HCT116 (cell line): ENCODE data around the gene TSPO. TPM values are rescaled to one million over a fixed set of nuclear protein-coding genes. Genes with fewer than 3 reads are reported as not detected.

Source experiments
- ATAC-seq: fragments of 200-7000 bp; cut with Tn5 transposase; 2 replicates; pipeline ENCODE4 v1.9.1; 2020; ENCODE audit warnings: mild to moderate bottlenecking, moderate library complexity
- BruUV-seq: library from RNA; stranded (reverse); fragments of 400-500 nt; replicated peaks from 2 replicates; lab custom pipeline; 2021; lab: Mats Ljungman, UMichigan
- CTCF ChIA-PET: fragments of 300-600 bp; sonication (Branson Sonifier 250); formaldehyde crosslinking; loops from one replicate; lab custom pipeline; 2021; ENCODE audit warnings: antibody characterized with exemption; lab: Charles Lee
- POLR2A ChIA-PET: fragments of 300-600, 350-600 bp; sonication (Branson Sonifier 250); formaldehyde crosslinking; loops from one replicate; lab custom pipeline; 2021; ENCODE audit warnings: antibody characterized with exemption; lab: Charles Lee
- RAD21 ChIA-PET, 2 experiments: fragments of 300-600 bp; sonication (Branson Sonifier 250); formaldehyde crosslinking; loops; one replicate each; lab custom pipeline; 2023; ENCODE audit warnings: low total read pairs in 2 of 2; ENCODE audit not compliant: uncharacterized antibody in 2 of 2, unreplicated experiment in 2 of 2, low non-redundant PET in 1 of 2; lab: Charles Lee
- DNase-seq: peaks from one replicate; pipeline ENCODE4 v3.0.0-alpha.2; 2010; ENCODE audit warnings: low read depth, low spot score
- H2AFZ ChIP-seq: fragments of 200-600 bp; shearing (Covaris generic), sonication (generic); 2 replicates; pipeline ENCODE4 v1.6.1; 2017; ENCODE audit warnings: low read depth, mixed run types, mixed read lengths, antibody characterized with exemption, low read length; ENCODE audit not compliant: poor library complexity, severe bottlenecking
- H3K27ac ChIP-seq: 2 replicates; pipeline ENCODE4 v1.5.1; 2012; ENCODE audit warnings: low read depth, low read length
- H3K27me3 ChIP-seq: fragments of 200-600 bp; sonication (generic); 2 replicates; pipeline ENCODE4 v1.6.1; 2016; ENCODE audit warnings: mixed run types, low read length, mixed read lengths; ENCODE audit not compliant: insufficient read depth
- H3K36me3 ChIP-seq, 2 experiments: fragments of 200-500 bp in 1 of 2; fragments of 200-600 bp in 1 of 2; sonication (Bioruptor generic) in 1 of 2; sonication (generic) in 1 of 2; 2 replicates each; pipeline versions ENCODE4 v1.5.1 to v1.6.1; 2014 to 2016; ENCODE audit warnings: low read length in 2 of 2, inconsistent platforms in 1 of 2, mixed read lengths in 1 of 2, mixed run types in 1 of 2; ENCODE audit not compliant: insufficient read depth in 2 of 2, control insufficient read depth in 1 of 2
- H3K4me1 ChIP-seq, 2 experiments: fragments of 200-600 bp in 1 of 2; sonication (generic) in 1 of 2; 2 replicates each; pipeline versions ENCODE4 v1.5.1 to v1.6.1; 2012 to 2017; ENCODE audit warnings: low read length in 2 of 2, inconsistent platforms in 1 of 2, mild to moderate bottlenecking in 1 of 2, mixed read lengths in 1 of 2, mixed run types in 1 of 2, moderate library complexity in 1 of 2; ENCODE audit not compliant: insufficient read depth in 2 of 2, control insufficient read depth in 1 of 2
- H3K4me2 ChIP-seq: fragments of 200-600 bp; sonication (generic); 2 replicates; pipeline ENCODE4 v1.6.1; 2017; ENCODE audit warnings: mixed run types, low read length, mixed read lengths
- H3K4me3 ChIP-seq, 2 experiments: fragments of 200-600 bp in 1 of 2; sonication (generic) in 1 of 2; replicated peaks in 1 of 2; 2 replicates each; pipeline ENCODE4 v1.5.1; 2011 to 2016; ENCODE audit warnings: low read length in 2 of 2, control low read depth in 1 of 2, low read depth in 1 of 2, mild to moderate bottlenecking in 1 of 2, mixed read lengths in 1 of 2, mixed run types in 1 of 2
- H3K79me2 ChIP-seq: fragments of 200-600 bp; sonication (generic); 2 replicates; pipeline ENCODE4 v1.6.1; 2017; ENCODE audit warnings: mild to moderate bottlenecking, mixed run types, low read length, moderate library complexity, mixed read lengths; ENCODE audit not compliant: insufficient read depth
- H3K9ac ChIP-seq: fragments of 200-600 bp; sonication (generic); 2 replicates; pipeline ENCODE4 v1.6.1; 2016; ENCODE audit warnings: low read length, mixed read lengths
- H3K9me2 ChIP-seq: fragments of 200-600 bp; sonication (generic), shearing (Covaris generic); 2 replicates; pipeline ENCODE4 v1.6.1; 2017; ENCODE audit warnings: mixed run types, mild to moderate bottlenecking, moderate library complexity; ENCODE audit not compliant: insufficient read depth
- H3K9me3 ChIP-seq, 2 experiments: fragments of 200-500 bp in 1 of 2; fragments of 200-600 bp in 1 of 2; sonication (Bioruptor generic) in 1 of 2; sonication (generic) in 1 of 2; 2 replicates each; pipeline ENCODE4 v1.6.1; 2014 to 2017; ENCODE audit warnings: low read length in 2 of 2, mixed read lengths in 2 of 2, inconsistent platforms in 1 of 2, low read depth in 1 of 2, mild to moderate bottlenecking in 1 of 2, mixed run types in 1 of 2, moderate library complexity in 1 of 2; ENCODE audit not compliant: control insufficient read depth in 1 of 2, insufficient read depth in 1 of 2
- H4K20me1 ChIP-seq: fragments of 200-600 bp; sonication (generic), shearing (Covaris generic); 2 replicates; pipeline ENCODE4 v1.6.1; 2017; ENCODE audit warnings: mixed run types, mild to moderate bottlenecking, moderate library complexity; ENCODE audit not compliant: insufficient read depth
- CBX3 ChIP-seq: IDR thresholded peaks from 2 replicates; pipeline ENCODE4 v1.6.1; 2012; ENCODE audit warnings: low read depth
- CEBPB ChIP-seq: IDR thresholded peaks from 2 replicates; pipeline ENCODE4 v1.6.1; 2012; ENCODE audit warnings: low read depth
- CTCF ChIP-seq, 3 experiments: fragments of 200-600 bp in 1 of 3; sonication (generic) in 1 of 3; IDR thresholded peaks in 2 of 3; conservative IDR thresholded peaks in 1 of 3; 2 replicates each; pipeline ENCODE4 v1.5.1; 2012 to 2017; ENCODE audit warnings: low read depth in 2 of 3, low read length in 2 of 3, antibody characterized with exemption in 1 of 3, borderline replicate concordance in 1 of 3, control low read depth in 1 of 3, mild to moderate bottlenecking in 1 of 3, mixed read lengths in 1 of 3, mixed run types in 1 of 3, moderate library complexity in 1 of 3; ENCODE audit not compliant: insufficient read depth in 1 of 3
- EGR1 ChIP-seq: IDR thresholded peaks from 2 replicates; pipeline ENCODE4 v1.6.1; 2012; ENCODE audit warnings: low read depth
- ELF1 ChIP-seq: IDR thresholded peaks from 2 replicates; pipeline ENCODE4 v1.6.1; 2012; ENCODE audit warnings: low read depth, borderline replicate concordance
- EZH2 ChIP-seq: fragments of 200-600 bp; sonication (generic); IDR thresholded peaks from 2 replicates; pipeline ENCODE4 v1.6.1; 2017; ENCODE audit warnings: antibody characterized with exemption, mixed run types
- EZH2phosphoT487 ChIP-seq: fragments of 200-600 bp; IDR thresholded peaks from 2 replicates; pipeline ENCODE4 v1.6.1; 2018; ENCODE audit warnings: antibody characterized with exemption, borderline replicate concordance
- JUND ChIP-seq: IDR thresholded peaks from 2 replicates; pipeline ENCODE4 v1.6.1; 2012
- MAX ChIP-seq: IDR thresholded peaks from 2 replicates; pipeline ENCODE4 v1.6.1; 2012
- POLR2A ChIP-seq: IDR thresholded peaks from 2 replicates; pipeline ENCODE4 v1.7.0; 2011; ENCODE audit warnings: borderline replicate concordance; ENCODE audit not compliant: insufficient read depth, insufficient read length; ENCODE audit errors: extremely low read depth
- RAD21 ChIP-seq: IDR thresholded peaks from 2 replicates; pipeline ENCODE4 v1.6.1; 2012; ENCODE audit warnings: low read depth, mild to moderate bottlenecking
- REST ChIP-seq: IDR thresholded peaks from 2 replicates; pipeline ENCODE4 v1.6.1; 2012; ENCODE audit warnings: low read depth
- SIN3A ChIP-seq: IDR thresholded peaks from 2 replicates; pipeline ENCODE4 v1.6.1; 2012; ENCODE audit warnings: low read depth
- SRF ChIP-seq: IDR thresholded peaks from 2 replicates; pipeline ENCODE4 v1.6.1; 2012; ENCODE audit warnings: low read depth
- TCF7L2 ChIP-seq: IDR thresholded peaks from 2 replicates; pipeline ENCODE4 v1.7.0; 2011; ENCODE audit warnings: borderline replicate concordance, inconsistent platforms; ENCODE audit not compliant: insufficient read depth, insufficient read length; ENCODE audit errors: extremely low read depth
- YY1 ChIP-seq: IDR thresholded peaks from 2 replicates; pipeline ENCODE4 v1.6.1; 2011; ENCODE audit warnings: low read length, low read depth, moderate library complexity, mild to moderate bottlenecking; ENCODE audit not compliant: insufficient replicate concordance; ENCODE audit errors: extremely low read depth
- ZFX ChIP-seq: fragments of 450-650 bp; IDR thresholded peaks from 2 replicates; pipeline ENCODE4 v1.6.1; 2017
- ZNF274 ChIP-seq: fragments of 200-500 bp; sonication (Bioruptor generic); IDR thresholded peaks from 2 replicates; pipeline ENCODE4 v1.6.1; 2014; ENCODE audit warnings: mild to moderate bottlenecking, low read depth, low read length, inconsistent platforms
- intact Hi-C: fragments of 100-400 bp; cut with micrococcal nuclease; formaldehyde crosslinking; loops from 2 replicates; pipeline ENCODE4 v1.10.0; 2022
- total RNA-seq: library from RNA; stranded (reverse); gene quantifications from one replicate; pipeline ENCODE4 v1.2.1, GENCODE V29; 2021; ENCODE audit not compliant: unreplicated experiment
- TF ChIP-seq, protein P1 (sequence below): IDR thresholded peaks from 2 replicates; pipeline ENCODE4 v1.6.1; 2011; ENCODE audit warnings: mild to moderate bottlenecking, low read length, moderate library complexity; ENCODE audit not compliant: insufficient replicate concordance; ENCODE audit errors: extremely low read depth
- TF ChIP-seq, protein P2 (sequence below): IDR thresholded peaks from 2 replicates; pipeline ENCODE4 v1.6.1; 2012

The TSPO gene
- total RNA-seq, 1 experiment from 2014 or later = 192 TPM

DNA sequence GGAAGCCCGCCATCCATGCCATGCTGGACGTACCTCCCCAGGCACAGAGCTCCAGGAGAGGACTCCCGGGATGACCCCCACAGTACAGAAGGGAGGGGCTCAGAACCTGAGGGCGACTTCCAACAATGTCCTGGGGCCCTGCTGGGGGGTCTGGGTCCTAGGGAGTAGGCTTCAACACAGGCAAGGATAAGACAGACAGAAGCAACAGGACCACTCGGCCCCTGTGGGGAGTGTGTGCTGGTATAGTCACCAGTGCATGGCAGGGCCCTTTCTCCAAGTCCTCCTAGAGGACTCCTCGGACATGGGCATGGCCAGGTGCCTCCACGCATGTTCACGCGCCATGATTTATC lies 18.7 kb downstream of the TSPO start:
- ATAC-seq (no peak), DNase-seq (no peak)
- no peak for TF ChIP-seq SIN3A
- TF ChIP-seq EZH2 = no peak
- no peak for TF ChIP-seq CEBPB
- TF ChIP-seq SRF = no peak
- no peak for TF ChIP-seq CBX3
- no peak for TF ChIP-seq TCF7L2
- TF ChIP-seq EGR1 = no peak
- TF ChIP-seq, protein P1, sequence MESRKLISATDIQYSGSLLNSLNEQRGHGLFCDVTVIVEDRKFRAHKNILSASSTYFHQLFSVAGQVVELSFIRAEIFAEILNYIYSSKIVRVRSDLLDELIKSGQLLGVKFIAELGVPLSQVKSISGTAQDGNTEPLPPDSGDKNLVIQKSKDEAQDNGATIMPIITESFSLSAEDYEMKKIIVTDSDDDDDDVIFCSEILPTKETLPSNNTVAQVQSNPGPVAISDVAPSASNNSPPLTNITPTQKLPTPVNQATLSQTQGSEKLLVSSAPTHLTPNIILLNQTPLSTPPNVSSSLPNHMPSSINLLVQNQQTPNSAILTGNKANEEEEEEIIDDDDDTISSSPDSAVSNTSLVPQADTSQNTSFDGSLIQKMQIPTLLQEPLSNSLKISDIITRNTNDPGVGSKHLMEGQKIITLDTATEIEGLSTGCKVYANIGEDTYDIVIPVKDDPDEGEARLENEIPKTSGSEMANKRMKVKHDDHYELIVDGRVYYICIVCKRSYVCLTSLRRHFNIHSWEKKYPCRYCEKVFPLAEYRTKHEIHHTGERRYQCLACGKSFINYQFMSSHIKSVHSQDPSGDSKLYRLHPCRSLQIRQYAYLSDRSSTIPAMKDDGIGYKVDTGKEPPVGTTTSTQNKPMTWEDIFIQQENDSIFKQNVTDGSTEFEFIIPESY = no peak
- no peak for TF ChIP-seq RAD21
- TF ChIP-seq, protein P2, sequence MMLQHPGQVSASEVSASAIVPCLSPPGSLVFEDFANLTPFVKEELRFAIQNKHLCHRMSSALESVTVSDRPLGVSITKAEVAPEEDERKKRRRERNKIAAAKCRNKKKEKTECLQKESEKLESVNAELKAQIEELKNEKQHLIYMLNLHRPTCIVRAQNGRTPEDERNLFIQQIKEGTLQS = no peak
- TF ChIP-seq ELF1 = no peak
- no peak for TF ChIP-seq JUND
- TF ChIP-seq CTCF (IDR thresholded peaks at IDR 0.05 in 2 of 3, conservative IDR thresholded peaks at IDR 0.05 in 1 of 3; ENCODE audit: borderline replicate concordance in 1 of 3, insufficient read depth in 1 of 3, low read depth in 2 of 3, low read length in 2 of 3) = no peak
- no peak for TF ChIP-seq ZNF274
- TF ChIP-seq POLR2A = no peak
- no peak for TF ChIP-seq ZFX
- TF ChIP-seq EZH2phosphoT487 = no peak
- TF ChIP-seq YY1 = no peak
- no peak for TF ChIP-seq MAX
- TF ChIP-seq REST = no peak
- ChIA-PET CTCF (no interaction called here), RAD21 (no interaction called here), POLR2A (no interaction called here)
- no peak overlapping the region for H3K4me3 ChIP-seq
- H3K27me3 ChIP-seq = no peaks in the 10 kb centered on the region
- BruUV-seq = no TSS peak
- H3K9me3 ChIP-seq = no peaks in the 10 kb centered on the region
- H4K20me1 ChIP-seq = no peaks in the 10 kb centered on the region
- H3K27ac ChIP-seq = no peak overlapping the region
- no peak overlapping the region for H3K4me2 ChIP-seq
- intact Hi-C loops = no loop called here
- no peak overlapping the region for H3K9ac ChIP-seq
- H3K79me2 ChIP-seq = no peaks in the 10 kb centered on the region
- H3K36me3 ChIP-seq = peaks cover 14 to 36% of the 10 kb centered on the region in 2 experiments; a peak in 3 of 4 replicates
- no peak overlapping the region for H2AFZ ChIP-seq
- no peaks in the 10 kb centered on the region for H3K9me2 ChIP-seq
- no peaks in the 10 kb centered on the region for H3K4me1 ChIP-seq
